Psoas muscle (tissue), 8 donors: Measurements from ENCODE around the gene TIMM44. TPM values are rescaled to one million over a fixed set of nuclear protein-coding genes. Genes with fewer than 3 reads are reported as not detected.

Source experiments
- ATAC-seq, 4 donors: fragments of 200-7000 bp; cut with Tn5 transposase; one replicate each; pipeline ENCODE4 v1.9.1; 2020; ENCODE audit warnings: moderate library complexity in 3 of 4, mild to moderate bottlenecking in 2 of 4
- DNase-seq, 2 donors: peaks; one replicate each; pipeline ENCODE4 v3.0.0-alpha.2; 2020
- H3K27ac ChIP-seq: fragments of 200-600 bp; one replicate; pipeline ENCODE4 v1.8.0; 2022
- H3K27me3 ChIP-seq, 3 donors: fragments of 200-600 bp in 1 of 3; one replicate each; pipeline versions ENCODE4 v1.6.1 to v1.8.0; 2013 to 2022; ENCODE audit warnings: low read length in 2 of 3, mild to moderate bottlenecking in 2 of 3, moderate library complexity in 1 of 3; ENCODE audit not compliant: insufficient read depth in 3 of 3
- H3K36me3 ChIP-seq, 2 donors: fragments of 200-600 bp in 1 of 2; one replicate each; pipeline versions ENCODE4 v1.6.1 to v1.8.0; 2013 to 2022; ENCODE audit warnings: low read depth in 1 of 2, mild to moderate bottlenecking in 1 of 2, moderate library complexity in 1 of 2; ENCODE audit not compliant: insufficient read depth in 1 of 2
- H3K4me1 ChIP-seq: fragments of 200-600 bp; one replicate; pipeline ENCODE4 v1.8.0; 2022
- H3K4me3 ChIP-seq: fragments of 200-600 bp; one replicate; pipeline ENCODE4 v1.8.0; 2022; ENCODE audit warnings: mild to moderate bottlenecking
- H3K9me3 ChIP-seq: fragments of 200-600 bp; one replicate; pipeline ENCODE4 v1.8.0; 2022
- CTCF ChIP-seq: fragments of 200-600 bp; IDR thresholded peaks from one replicate; pipeline ENCODE4 v1.8.0; 2022; ENCODE audit warnings: antibody characterized with exemption
- WGBS, 3 donors: extraction: QIAGEN DNeasy Blood & Tissue Kit; methylation state at CpG; one replicate each; pipeline versions ENCODE4 v1.1.6 to v1.1.7; 2013; 5-methylcytosine and 5-hydroxymethylcytosine counted together
- intact Hi-C, 2 donors: fragments of 100-400 bp; cut with DNase I; formaldehyde crosslinking; loops; one replicate each; pipeline versions ENCODE4 v1.11.0 to v1.14.2; 2022
- polyA plus RNA-seq, 3 donors: library from polyadenylated mRNA; stranded (reverse); fragments of 200-250 nt; gene quantifications; one replicate each; pipeline ENCODE4 v1.2.3, GENCODE V29; 2013
- total RNA-seq, 4 donors: library from RNA; stranded (reverse); fragmentation: NEBNext Ultra II Directional in 2 of 4; extraction: Animal tissue kit (Norgen Biotek cat#: 25700) in 2 of 4; gene quantifications; one replicate each; pipeline versions ENCODE4 v1.2.1 to v1.2.4, GENCODE V29; 2021 to 2023
- donor health status: healthy with polysubstance abuse.
- donor health status: DM: no; HTN: no; CAD: no; lungs with moderate emphysema.
- donor health status: Bipolar disorder and iron deficiency.
- donor health status: healthy.
- donor health status: DM: yes; HTN: yes; CAD: no.
- donor health status: DM: no; HTN: no; CAD: no.
- donor health status: DM: no; HTN: no; CAD: no.
- donor health status: DM: yes; HTN: yes; CAD: no.

Gene TIMM44
- total and polyA plus RNA-seq, 7 donors, result 67.0 to 173 (median 95.1) TPM

GRCh38 chr19:7944177-7944761 lies 803 bp upstream of the TIMM44 start:
- ATAC-seq (peak; percentile 62 to 75 (median 66)), DNase-seq (peak; percentile 88 to 91)
- 24 to 27% (median 26%) methylated on average over 18 of the region's 18 CpGs for WGBS, 3 donors
- Histone ChIP-seq H3K4me1 (peaks cover 17% of the 10 kb centered on the region), H3K36me3 (peaks cover 0 to 36% of the 10 kb centered on the region in 2 donors), H3K4me3 (peak overlapping the region; percentile 99), H3K27ac (peak overlapping the region; percentile 99), H3K9me3 (no peaks in the 10 kb centered on the region), H3K27me3 (no peaks in the 10 kb centered on the region)
- peak; percentile 91 for TF ChIP-seq CTCF
- intact Hi-C loops, result loop anchor here (1.0 to 2.0 kb wide), 2 partner anchors 59 to 309 kb away; no protein-coding TSS in a partner anchor

GRCh38 chr19:7942981-7943443 lies 454 bp downstream of the TIMM44 start:
- intact Hi-C loops, result no loop called here
- H3K36me3 ChIP-seq, result peaks cover 0 to 48% of the 10 kb centered on the region in 2 donors
- H3K4me1 ChIP-seq, result peaks cover 17% of the 10 kb centered on the region
- WGBS, 3 donors, result 3 to 5% (median 3%) methylated on average over 33 of the region's 33 CpGs
- ATAC-seq, result no peak
- no peaks in the 10 kb centered on the region for H3K9me3 ChIP-seq
- DNase-seq, result no peak
- H3K4me3 ChIP-seq, result peak overlapping the region; percentile 99
- no peaks in the 10 kb centered on the region for H3K27me3 ChIP-seq
- peak overlapping the region; percentile 99 for H3K27ac ChIP-seq
- no peak for TF ChIP-seq CTCF

- Histone ChIP-seq H3K27me3 (no peaks in the 10 kb centered on the region), H3K4me3 (peak overlapping the region; percentile 99), H3K36me3 (peaks cover 0 to 55% of the 10 kb centered on the region in 2 donors), H3K9me3 (no peaks in the 10 kb centered on the region), H3K27ac (no peak overlapping the region), H3K4me1 (peaks cover 17% of the 10 kb centered on the region)
- TF ChIP-seq CTCF, result no peak
- no peak for DNase-seq
- 82 to 84% (median 83%) methylated on average over 19 of the region's 19 CpGs for WGBS, 3 donors
- intact Hi-C loops, result no loop called here
- ATAC-seq, result no peak
These were observed 1.4 kb downstream of the TIMM44 start for GRCh38 chr19:7941895-7942596.

- intact Hi-C loops, result no loop called here
- peaks cover 17% of the 10 kb centered on the region for H3K4me1 ChIP-seq
- no peak overlapping the region for H3K4me3 ChIP-seq
- no peaks in the 10 kb centered on the region for H3K27me3 ChIP-seq
- DNase-seq, result peak in 1 of 2 donors; percentile 40
- no peak for ATAC-seq
- peaks cover 0 to 67% of the 10 kb centered on the region in 2 donors for H3K36me3 ChIP-seq
- no peak for TF ChIP-seq CTCF
- H3K27ac ChIP-seq, result no peak overlapping the region
- H3K9me3 ChIP-seq, result no peaks in the 10 kb centered on the region
- 89 to 91% (median 89%) methylated on average over 13 of the region's 13 CpGs for WGBS, 3 donors
These were observed 2.6 kb downstream of the TIMM44 start for GRCh38 chr19:7940841-7941240.
